Eye (tissue), 1 donor: Measurements from ENCODE around the gene KRTAP5-3.
A peak's percentile ranks its signal among the peaks of the same experiment; 100 is the strongest.
"Not testable (repeated sequence)": the region's sequence is repeated elsewhere in the genome, so short reads cannot be mapped to it uniquely, and the experiment has no call there.

Experiments
- DNase-seq: peaks from one replicate; pipeline ENCODE4 v3.0.0-alpha.2; 2015

Gene KRTAP5-3

DNA sequence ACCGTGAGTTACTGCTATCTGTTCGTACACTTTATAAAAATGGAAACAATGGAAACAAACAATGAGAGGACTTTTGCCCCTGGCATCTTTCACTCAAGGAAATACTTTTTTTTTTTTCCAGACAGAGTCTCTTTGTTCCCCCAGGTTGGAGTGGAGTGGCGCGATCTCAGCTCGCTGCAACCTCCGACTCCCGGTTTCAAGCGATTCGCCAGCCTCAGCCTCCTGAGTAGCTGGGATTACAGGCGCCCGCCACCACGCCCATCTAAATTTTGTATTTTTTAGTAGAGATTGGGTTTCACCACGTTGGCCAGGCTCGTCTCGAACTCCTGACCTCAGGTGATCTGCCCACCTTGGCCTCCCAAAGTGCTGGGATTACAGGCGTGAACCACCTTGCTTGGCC, 32.5 kb downstream of the KRTAP5-3 start:
- not testable (repeated sequence) for DNase-seq

DNA sequence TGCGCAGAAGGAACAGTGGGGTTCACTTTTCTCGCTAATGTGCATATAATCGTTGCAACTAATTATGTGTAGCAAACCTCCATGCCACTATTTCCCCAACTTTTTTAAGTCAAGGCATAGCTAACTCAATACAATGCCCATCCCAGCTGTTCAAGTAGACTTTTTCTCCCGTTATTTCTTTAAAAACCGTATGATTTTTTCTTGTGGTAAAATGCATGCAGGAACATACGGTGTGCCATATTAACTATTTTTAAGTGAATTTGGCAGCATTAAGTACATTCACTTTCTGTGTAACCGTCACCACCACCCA, 33.4 kb downstream of the KRTAP5-3 start:
- no peak for DNase-seq

DNA sequence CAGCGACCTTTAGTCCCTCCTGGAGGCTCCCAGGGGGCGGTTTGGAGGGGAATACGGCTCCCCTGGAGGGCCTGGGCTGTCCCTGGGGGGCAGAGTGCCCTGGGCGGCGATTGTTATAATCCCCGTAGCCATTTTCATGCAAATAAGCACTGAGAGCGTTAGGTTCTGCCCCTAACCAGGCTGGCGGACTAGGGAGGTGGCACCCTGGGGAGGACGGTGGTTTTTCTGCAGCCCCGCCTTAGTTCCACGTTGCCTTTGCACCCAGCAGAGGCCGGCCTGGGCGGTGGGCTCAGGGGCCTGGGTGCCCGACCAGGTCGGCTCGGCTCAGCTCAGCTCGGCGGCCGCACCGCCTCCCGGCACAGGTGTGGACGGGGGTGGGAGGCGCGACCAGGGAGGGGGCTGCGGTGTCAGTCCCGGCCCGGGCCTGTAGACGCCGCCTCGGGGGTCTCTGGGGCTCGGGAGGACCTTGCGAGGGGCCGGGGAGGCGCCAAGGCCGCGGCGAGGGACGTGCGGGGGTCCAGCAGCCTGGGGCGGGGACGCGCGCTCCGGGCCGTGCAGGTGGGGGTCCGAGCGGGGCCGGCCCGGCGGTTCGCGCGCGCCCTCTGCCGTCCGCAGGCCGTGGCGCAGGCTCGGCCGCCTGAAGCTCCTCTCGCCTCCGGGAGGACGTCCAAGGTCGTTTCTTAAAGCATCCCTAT, 33.9 kb downstream of the KRTAP5-3 start:
- peak; percentile 81 for DNase-seq

DNA sequence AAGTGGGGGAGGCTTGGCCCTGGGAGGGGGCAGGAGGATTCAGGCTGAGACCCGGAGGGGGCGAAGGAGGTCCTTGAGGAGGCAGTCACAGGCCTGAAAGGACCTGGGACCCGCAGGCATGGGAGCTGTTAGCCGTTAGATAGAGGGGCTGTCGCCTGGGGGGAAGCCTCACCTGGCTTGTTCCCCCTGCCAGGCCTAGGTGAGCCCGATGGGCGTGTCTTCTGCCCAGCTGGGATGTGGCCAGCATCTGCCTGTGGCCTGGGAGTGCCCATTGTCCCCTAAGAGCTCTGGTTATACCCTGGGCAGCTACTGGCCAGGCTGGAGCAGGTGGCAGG, 34.4 kb downstream of the KRTAP5-3 start:
- DNase-seq = peak; percentile 75

DNA sequence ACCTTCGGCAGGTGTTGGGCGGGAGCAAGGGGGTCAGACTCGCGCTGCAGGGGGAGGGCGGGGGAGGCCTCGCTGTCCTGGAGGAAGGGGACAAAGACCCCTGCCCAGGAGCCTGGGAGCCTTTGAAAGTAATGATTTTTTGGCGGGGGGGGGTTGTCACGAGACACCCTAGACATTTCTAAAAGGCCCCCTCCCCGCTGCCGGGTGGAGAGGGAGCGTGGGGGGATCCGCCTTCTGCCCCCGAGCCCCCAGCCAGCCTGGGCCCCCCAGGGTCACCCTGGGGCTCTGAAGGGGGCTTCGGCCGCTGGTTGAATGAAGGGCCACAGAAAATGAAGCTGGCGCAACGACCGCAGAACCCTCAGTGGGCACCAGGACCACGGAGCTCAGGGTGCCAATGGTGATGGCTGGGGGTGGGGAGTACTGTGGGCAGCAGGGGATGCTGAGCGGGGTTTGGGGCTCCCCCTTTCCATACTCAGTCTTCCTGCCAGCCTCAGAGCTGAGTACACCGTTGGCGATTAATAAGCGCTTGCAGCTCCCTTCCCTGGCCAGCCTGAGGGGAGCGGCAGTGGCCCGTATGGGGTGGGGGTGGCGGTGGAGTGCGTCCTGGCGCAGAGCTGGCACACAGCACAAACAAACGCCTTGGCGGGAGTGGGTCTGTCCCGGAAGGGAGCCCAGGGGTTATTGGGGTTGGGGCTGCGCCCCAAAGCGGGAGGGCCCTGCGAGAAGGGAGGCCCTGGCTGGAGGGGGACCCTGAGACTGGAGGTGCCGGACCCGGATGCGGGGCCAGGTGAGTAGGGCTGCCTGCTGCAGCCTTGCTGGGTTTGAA, 35.0 kb downstream of the KRTAP5-3 start:
- peak; percentile 63 for DNase-seq

DNA sequence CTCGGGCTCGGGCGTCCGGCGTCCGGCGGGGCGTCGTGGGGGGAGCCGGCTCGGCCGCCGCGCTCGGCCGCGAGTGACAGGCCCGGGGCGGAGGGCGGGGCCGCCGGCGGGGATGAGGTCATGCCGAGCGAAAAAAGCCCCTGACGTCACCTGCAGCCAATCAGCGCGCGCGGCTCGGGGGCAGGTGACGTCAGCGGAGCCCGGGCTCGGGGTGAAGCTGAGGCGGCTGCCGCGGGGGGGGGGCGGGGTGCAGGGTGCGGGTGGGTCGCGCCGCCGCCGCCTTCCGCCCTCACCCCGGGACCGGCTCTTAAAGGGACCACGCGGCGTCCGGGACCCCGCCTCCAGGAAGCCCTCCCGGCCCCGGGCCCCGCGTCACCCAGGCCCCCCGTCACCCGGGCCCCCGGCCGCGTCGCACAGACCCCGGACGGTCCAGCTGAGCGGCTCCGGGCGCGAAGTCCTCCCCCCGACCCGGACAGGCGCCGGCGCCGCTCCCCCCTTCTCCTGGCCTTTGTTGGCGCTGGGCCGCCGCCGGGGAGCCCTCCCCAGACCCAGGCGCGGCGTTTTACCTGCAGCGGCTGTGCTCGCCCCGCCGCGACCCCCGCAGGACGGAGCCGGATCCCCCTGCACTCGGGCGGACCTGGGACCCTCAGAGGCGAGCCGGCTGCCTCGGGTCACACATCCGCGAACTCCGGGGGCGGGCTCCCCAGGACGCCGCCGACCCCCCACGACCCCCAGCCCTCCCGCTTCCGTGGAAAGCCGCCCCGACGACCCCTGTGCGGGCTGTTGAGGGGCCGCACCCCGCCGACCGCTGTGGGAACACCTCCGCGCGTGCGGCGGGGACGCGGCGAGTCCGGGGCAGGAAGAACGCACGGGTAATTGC, 35.8 kb downstream of the KRTAP5-3 start, which contains the start of gene DUSP8:
DUSP8 (minus strand) TSS at position 75 of the 880 bp plus-strand sequence. CDS start 6,445 bp downstream, outside the sequence.
- DNase-seq = peak; percentile 93

DNA sequence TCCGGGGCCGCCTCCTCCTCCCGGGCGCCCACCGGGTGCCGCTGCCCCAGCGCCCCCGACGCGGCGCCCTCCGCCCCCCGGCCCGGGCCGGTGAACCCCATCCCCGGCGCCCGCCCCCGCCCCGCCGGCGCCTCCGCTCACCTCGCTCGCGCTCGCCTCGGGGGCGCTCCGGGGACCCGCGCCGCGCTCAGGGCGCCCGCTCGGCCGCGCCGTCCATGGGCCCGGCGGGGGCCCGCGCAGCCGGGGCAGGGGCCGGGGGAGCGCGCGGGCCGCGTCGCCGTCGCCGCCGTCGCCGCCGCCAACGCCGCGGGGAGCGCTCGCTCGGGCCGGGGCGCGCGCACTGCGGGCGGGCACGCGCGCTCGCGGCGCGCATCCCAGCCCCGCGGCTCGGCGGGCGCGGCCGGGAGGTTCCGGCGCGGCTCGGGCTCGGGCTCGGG, 36.5 kb downstream of the KRTAP5-3 start:
- DNase-seq = no peak

DNA sequence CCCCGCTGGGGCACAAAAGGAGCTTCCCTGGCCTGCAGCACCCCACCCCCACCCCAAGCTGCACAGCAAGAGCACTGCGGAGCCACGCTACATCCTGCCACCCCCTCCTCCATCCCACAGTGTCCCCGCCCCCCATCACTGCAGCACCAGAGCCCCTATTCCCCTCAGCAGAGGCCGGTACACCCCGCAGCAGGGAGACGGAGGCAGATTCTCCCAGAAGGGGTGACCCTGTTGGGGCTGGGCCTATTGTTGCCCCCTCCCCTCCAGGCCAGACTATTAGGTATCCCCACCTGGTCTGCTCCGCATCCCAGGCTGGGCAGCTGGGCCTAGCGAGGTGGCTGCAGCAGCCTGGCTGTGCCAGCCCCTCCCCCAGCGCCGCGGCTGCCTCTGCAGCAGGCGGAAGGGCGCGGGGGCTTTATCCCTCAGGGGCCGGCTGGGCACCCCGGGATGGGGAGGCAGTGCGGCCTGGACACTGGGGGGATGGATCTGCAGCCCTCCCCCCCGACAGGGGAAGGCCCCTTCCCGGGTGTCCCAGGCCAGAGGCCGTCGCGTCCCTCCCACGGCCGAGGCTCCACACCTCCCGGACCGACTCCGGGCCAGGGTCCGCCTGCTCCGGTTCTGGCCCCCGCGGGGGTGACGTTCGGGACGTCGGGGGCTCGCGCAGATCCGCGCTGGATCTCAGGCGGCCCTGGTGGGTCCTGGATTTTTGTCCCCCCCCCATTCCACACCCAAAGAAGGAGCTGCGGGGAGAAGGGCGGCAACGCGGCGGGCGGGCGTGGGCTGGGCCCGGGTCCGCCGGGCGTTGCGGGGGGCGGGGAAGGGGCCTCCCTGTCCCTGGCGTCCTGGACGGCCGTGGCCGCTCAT, 37.1 kb downstream of the KRTAP5-3 start:
- peak; percentile 82 for DNase-seq

DNA sequence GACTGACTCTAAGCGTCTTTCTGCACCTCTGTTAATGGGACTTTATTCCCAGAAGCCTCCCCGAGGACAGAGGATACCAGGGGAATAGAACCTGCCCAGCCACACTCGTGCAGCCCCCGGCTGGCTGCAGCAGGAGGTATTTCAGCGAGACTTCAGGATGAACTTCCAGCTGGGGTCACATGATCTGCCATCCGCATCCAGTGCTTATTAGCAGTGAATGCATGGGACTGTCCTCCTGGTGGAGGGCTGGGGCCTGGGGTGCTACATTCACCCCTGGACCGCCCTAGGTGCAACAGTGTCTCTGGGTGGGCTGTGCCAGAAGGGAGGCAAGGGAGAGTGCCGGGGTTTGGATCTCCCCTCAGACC, 37.8 kb downstream of the KRTAP5-3 start:
- no peak for DNase-seq

DNA sequence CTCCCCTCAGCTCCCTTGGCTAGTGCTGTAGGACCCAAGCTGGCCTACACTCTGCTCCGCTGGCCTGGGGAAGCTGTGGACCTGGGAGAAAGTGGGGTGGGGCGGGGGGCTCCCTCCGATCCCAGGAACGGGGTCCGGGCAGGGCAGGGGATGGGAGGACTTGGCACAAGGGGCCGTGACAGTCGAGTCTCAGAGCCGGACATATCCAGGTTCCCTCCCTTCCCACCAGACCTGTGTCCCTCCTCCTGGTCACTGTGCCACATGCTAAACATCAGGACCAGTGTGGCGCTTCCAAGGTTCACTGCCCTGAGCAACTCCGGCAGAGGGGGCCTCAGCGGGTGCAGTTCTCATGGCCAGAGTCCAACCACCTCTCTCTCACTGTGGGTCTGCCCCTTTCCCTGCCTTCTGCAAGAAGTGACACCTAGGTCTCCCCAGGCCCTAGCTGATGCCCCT, 38.2 kb downstream of the KRTAP5-3 start:
- no peak for DNase-seq

DNA sequence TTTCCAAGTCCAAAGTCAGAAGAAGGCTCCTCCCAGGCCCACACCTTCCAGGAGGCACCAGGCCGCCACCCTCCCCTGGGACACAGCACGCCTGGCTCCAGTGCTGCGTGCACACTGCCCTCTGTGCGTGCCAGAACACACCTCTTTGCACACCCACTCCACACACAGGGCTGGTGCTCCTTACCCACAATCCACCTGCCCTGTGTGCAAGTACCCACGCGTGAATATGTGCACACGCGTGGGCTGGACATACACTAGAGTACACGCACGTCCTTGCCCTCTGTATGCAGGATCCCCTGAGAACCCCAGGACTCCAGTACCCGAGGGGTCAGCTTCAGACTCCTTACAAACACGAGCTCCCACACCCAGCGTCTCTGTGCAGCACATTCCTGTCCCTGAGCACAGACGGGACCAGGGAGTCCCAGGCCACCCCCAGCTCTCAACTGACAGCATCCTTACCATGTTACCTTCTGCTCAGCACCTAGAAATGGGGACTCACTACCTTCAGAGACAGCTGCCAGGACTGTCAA, 38.9 kb downstream of the KRTAP5-3 start:
- DNase-seq = no peak

DNA sequence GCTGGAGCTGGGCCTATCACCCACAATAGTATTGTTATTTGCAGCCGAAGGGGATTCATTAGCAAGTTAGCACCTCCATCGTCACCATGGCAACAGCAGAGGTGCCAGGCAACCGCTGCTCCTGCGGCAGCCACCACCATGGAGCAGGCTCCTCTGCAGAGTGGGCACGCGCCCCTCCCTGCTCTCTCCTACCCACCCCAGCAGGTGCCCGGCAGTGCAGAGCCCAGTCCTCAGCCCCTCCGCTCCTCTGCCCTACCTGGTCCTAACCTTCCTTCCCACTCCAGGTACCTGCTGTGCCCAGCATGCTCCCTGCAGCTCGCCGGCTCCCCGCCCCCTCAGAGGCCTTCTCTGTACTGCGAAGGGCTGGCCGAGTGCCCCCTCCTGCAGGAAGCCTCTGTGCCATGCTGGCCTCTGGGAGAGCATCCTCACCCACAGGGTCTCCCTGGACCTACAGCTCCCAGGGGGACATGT, 39.8 kb downstream of the KRTAP5-3 start:
- peak; percentile 57 for DNase-seq

DNA sequence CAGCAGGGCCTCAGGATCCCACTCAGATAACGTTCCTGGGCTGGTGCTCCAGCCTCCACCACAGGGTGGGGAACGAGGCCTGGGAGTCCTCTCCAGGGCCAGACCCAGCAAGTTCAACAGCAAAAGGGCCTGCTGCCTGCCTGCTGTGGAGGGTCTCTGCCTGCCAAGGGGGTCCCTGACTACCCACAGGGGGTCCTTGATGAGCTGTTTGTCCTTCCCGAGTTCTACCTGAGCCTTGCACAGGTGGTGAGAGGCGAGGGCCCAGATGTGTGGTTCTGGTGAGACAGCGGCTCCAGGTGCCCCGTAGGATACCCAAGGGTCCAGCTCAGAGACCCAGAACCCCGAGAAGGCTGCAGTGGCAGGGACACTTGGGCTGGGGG, 40.6 kb downstream of the KRTAP5-3 start:
- no peak for DNase-seq

DNA sequence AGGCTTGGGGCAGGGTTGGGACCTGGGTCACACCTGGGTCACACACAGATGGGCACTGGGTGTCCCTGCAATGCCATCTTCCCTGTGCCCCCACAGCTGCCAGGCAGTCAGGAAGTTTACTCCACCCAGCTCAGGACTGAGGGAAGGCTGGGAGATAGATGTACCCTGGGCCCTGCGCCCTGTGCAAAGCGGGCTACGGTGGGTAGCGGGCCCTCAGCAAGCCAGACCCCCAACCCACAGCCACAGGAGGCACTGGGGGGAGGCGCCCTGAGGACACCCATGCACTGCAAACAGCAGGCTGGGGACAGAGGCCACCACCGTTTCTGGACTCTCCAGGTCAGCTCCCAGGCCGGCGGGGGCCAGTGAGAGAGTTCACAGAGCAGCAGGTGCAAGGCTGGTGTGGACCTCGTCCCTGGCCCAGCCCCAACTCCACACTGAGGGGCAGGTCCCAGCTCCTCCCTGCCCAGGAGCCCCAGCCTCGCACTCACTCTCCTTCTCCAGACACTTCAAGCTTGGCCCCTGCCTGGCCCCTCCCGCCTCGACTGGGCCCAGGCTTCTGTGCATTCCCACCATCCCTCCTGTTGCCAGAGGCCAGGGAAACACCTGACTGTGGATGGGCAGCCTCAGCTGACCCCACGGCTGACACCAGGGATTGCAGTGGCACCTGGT, 41.1 kb downstream of the KRTAP5-3 start:
- no peak for DNase-seq

DNA sequence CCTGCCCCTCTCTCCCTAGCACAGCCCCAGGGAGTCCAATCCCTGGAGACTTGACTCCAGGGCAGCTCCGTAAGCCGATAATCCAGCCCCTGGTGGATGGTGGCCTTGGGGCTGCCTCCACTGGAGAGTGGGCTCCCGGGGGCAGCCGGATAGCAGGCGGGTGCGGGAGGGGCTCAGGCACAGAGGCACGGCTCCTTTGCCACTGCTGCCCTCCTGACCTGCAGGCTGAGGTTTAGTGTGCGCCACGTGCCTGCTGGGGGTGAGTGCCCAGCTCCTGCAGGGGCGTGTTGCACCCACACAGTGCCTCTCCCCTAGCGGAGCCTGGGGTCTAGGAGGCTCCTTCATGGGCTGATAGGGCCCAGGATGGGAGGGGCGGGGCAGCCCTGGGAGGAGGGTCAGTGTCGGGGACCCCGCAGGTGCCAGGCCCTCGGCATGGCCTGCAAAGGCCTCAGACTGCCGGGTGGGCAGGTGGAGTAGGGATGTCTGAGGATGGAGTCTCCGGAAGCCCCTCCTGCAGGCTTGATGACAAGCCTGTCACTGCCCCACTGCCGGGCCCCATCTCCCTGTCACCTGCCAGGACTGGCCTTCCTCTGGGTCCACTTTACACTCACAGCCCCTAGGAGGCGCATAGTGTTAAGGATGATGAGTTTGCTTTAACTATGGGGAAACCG, 41.7 kb downstream of the KRTAP5-3 start:
- DNase-seq = no peak

DNA sequence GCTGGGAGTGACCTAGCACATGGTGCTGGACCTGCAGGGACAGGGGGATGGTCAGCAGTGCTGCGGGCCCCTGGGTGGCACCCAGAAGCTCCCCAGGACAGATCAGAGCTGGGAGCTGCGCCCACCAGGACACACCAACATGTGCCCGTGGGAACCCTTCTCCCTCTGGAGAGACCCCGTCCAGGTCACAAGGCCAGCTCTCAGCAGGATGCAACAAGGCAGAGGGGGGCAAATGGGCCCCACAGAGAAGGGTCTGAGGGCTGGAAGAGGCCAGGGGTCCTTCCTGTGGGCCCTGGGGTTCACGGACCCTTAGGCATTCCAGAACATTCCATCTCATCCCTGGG, 42.4 kb downstream of the KRTAP5-3 start:
- DNase-seq = no peak

DNA sequence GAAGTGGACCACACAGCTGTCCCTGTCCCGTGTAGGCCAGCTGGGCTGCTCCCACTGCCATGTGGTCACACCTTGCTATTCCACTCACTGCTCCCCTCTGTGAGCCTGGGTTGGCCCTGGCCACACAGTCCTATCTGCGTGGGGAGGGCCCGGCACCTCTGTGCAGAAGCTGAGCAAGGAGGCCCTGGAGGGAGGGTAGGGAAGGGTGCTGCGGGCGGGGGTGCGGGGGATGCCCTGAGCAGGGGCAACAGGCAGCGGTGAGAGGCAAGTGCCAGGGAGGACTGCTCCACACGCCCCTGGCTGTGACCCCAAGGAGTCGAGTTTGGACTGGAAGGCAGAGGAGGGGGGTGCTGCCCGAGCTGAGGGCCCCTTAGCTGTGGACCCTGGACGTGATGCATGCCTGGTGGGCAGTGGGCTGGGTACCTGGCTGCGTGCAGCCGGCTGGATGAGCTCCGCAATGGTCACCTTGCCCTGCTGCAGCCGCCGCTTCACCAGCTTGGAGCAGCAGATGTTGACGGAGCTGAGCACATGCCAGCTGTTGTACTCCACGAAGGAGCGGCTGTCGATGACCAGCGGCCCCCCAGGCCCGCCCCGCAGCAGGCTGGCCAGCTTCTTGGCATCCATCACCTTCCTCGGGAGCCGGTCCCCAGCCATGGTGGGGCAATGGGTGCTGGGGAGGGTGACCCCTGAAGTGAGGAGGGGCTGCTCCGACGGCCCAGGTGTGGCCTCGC, 42.9 kb downstream of the KRTAP5-3 start:
- DNase-seq = no peak

DNA sequence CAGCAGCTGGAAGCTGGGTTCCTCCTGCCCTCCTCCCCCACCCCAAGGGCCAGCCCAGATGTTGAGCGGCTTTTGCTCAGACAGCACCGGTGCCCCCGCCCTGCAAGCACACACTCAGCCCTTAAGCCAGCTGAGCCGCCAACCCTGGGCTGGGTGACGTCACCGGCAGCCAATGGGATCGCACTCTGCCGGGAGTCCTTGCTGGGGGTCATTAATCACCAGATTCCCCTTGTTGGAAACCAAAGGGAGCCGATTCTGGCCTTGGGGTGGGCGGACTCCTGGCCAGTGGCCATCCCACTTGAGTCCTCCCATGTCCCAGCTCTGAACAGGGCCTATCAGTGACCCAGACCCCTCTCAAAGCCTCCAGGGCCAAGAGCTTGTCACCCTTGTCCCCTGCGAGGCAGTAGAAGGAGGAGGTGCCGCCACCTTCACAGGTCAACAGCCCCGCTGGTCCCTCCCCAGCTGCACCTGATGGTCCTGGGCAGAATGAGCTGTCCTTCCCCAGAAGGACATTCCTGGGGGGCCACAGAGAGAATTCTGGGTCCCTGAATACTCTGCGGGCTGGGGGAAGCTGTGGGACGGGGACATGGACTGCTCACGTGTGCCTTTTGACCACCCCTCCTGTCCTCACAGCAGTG, 43.6 kb downstream of the KRTAP5-3 start:
- DNase-seq = peak; percentile 82

DNA sequence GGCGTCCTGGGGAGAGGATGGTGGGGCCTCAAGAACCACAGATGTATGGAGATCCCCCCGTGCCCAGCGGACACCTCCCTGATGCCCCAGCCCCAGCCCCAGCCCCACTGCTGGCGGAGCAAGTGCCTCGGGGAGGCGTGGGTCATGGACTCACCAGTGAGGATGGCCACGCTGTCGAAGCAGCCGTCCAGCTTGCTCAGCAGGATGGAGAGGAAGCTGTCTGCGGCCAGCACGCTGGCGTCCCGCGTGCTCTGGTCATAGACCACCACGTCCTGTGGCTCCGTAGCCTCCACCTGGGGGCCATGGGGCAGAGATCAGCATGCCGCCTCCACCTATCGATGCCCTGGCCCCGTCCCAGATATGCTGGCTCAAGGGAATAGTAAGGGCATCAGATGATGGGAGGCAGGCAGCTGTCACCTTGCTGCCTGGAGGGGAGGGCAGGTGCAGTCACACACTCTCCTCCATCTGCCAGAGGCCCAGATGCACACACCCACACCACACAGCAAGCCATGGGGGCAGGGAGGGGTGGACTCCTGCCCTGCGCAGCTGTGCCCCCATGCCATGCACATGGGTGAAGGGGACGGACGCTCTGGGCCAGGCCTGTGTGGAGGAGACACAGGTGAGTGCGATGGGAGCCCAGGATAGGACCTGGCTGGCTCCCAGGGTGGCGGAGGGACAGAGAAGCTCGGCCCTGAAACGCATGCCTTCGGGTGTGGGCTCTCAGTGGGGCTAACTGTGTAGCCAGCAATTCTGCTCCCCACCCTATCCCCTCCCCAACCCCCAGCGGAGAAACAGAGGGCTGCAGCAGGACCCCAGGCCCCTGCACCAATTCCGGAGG, 44.3 kb downstream of the KRTAP5-3 start:
- DNase-seq = no peak
